Right hindlimb (tissue), 1 donor: ENCODE measurements around the gene TMCO1.
"Not testable (repeated sequence)": the region's sequence is repeated elsewhere in the genome, so short reads cannot be mapped to it uniquely, and the experiment has no call there.

Experiments used
- DNase-seq: peaks from one replicate; pipeline ENCODE4 v3.0.0-alpha.2; 2018

The TMCO1 gene

GRCh38 chr1:165744913-165745312 lies 23.8 kb downstream of the TMCO1 start:
- not testable (repeated sequence) for DNase-seq

- DNase-seq = no peak
Measured at GRCh38 chr1:165742194-165742593, 26.5 kb downstream of the TMCO1 start.

GRCh38 chr1:165738794-165739193 lies 29.9 kb downstream of the TMCO1 start:
- no peak for DNase-seq

- DNase-seq = no peak
Measured at GRCh38 chr1:165737196-165737595, 31.5 kb downstream of the TMCO1 start.

GRCh38 chr1:165734906-165735305 lies 33.8 kb downstream of the TMCO1 start:
- DNase-seq = no peak

GRCh38 chr1:165726841-165727240 lies 41.8 kb downstream of the TMCO1 start:
- DNase-seq = no peak

- no peak for DNase-seq
Measured at GRCh38 chr1:165726169-165726568, 42.5 kb downstream of the TMCO1 start.

GRCh38 chr1:165717918-165718515 lies 50.7 kb downstream of the TMCO1 start:
- peak; percentile 56 for DNase-seq

- not testable (repeated sequence) for DNase-seq
Measured at GRCh38 chr1:165716265-165717051, 52.2 kb downstream of the TMCO1 start.

- no peak for DNase-seq
Measured at GRCh38 chr1:165712764-165713163, 55.9 kb downstream of the TMCO1 start.

GRCh38 chr1:165707984-165708706 lies 60.5 kb downstream of the TMCO1 start:
- DNase-seq = no peak

GRCh38 chr1:165703648-165704047 lies 65.0 kb downstream of the TMCO1 start:
- DNase-seq = no peak

GRCh38 chr1:165701922-165702321 lies 66.7 kb downstream of the TMCO1 start:
- not testable (repeated sequence) for DNase-seq

- no peak for DNase-seq
Measured at GRCh38 chr1:165699577-165699976, 69.1 kb downstream of the TMCO1 start.

GRCh38 chr1:165698761-165699052 lies 70.0 kb downstream of the TMCO1 start:
- DNase-seq = no peak

- DNase-seq = peak; percentile 96
Measured at GRCh38 chr1:165697881-165698760, 70.5 kb downstream of the TMCO1 start, which contains the start of gene ALDH9A1. ALDH9A1 (minus strand) TSS chr1:165698562; CDS start chr1:165698558, 4 bp downstream.

- DNase-seq = no peak
Measured at GRCh38 chr1:165697491-165697880, 71.2 kb downstream of the TMCO1 start.

- peak; percentile 41 for DNase-seq
Measured at GRCh38 chr1:165696625-165697100, 72.0 kb downstream of the TMCO1 start.

- DNase-seq = peak; percentile 45
Measured at GRCh38 chr1:165695031-165695430, 73.6 kb downstream of the TMCO1 start.

GRCh38 chr1:165688046-165688445 lies 80.6 kb downstream of the TMCO1 start:
- no peak for DNase-seq

GRCh38 chr1:165686971-165687433 lies 81.7 kb downstream of the TMCO1 start:
- no peak for DNase-seq

- no peak for DNase-seq
Measured at GRCh38 chr1:165686121-165686970, 82.3 kb downstream of the TMCO1 start.
